Dermis blood vessel endothelial cell (primary cell): ENCODE data around the gene TMEM214. TPM values are rescaled to one million over a fixed set of nuclear protein-coding genes. Genes with fewer than 3 reads are reported as not detected.

Experiments used
- DNase-seq: peaks from one replicate; pipeline ENCODE4 v3.0.0; 2010
- total RNA-seq: library from RNA; depleted of rRNA; stranded (reverse); fragments of >200 nt; gene quantifications from 2 replicates; pipeline ENCODE4 v1.2.3, GENCODE V29; 2014

Gene TMEM214, protein sequence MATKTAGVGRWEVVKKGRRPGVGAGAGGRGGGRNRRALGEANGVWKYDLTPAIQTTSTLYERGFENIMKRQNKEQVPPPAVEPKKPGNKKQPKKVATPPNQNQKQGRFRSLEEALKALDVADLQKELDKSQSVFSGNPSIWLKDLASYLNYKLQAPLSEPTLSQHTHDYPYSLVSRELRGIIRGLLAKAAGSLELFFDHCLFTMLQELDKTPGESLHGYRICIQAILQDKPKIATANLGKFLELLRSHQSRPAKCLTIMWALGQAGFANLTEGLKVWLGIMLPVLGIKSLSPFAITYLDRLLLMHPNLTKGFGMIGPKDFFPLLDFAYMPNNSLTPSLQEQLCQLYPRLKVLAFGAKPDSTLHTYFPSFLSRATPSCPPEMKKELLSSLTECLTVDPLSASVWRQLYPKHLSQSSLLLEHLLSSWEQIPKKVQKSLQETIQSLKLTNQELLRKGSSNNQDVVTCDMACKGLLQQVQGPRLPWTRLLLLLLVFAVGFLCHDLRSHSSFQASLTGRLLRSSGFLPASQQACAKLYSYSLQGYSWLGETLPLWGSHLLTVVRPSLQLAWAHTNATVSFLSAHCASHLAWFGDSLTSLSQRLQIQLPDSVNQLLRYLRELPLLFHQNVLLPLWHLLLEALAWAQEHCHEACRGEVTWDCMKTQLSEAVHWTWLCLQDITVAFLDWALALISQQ
- 23.5 and 33.4 TPM in 2 replicates for total RNA-seq

DNA sequence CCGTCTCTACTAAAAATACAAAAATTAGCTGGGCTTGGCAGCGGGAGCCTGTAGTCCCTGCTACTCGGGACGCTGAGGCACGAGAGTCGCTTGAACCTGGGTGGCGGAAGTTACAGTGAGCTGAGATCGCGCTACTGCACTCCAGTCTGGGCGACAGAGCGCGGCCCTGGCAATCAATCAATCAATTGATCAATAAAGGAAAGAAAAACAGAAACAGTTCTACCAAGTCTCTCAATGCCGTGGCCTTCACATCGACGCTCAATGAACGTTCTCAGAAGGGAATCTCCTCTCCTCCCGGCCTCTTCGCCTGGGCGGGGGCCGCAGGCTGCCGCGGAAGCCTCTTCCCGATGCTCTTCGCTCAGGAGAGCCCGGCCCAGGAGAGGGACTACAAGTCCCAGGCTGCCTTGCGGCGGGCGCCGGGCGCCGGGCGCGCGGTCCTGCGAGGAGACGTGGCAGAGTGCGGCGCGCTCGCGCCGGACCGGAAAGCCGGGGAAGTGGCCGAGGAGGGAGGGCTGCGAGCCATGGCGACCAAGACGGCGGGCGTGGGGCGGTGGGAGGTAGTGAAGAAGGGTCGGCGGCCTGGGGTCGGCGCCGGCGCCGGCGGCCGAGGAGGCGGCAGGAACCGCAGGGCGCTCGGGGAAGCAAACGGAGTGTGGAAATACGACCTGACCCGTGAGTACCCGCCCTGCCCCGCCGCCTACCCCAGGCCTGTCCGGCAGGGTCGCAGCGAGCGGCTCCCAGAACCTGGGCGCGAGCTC lies at the start of gene TMEM214:
Gene TMEM214 (plus strand): TSS at position 471 of the 758 bp plus-strand sequence. CDS start 51 bp downstream, at position 522.
- peak; percentile 92 for DNase-seq

DNA sequence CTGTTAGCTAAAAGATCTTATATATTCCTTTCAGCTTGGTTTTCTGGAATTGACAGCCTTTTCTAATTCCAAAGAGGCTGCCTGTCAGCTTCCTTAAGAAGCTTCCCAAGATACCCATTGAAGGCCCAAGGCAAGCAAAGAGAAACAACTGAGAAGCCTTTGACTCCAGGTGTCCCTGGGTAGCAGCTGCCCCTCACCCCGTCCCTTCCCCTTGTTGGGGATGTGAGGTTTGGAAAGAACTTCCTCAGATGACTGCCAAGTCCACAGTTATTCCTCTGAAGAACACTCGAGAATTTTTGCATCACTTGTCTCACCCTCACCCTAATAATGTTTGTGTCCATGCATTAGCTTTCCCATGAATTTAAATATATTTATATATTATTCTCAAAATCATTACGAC lies 49.0 kb upstream of the TMEM214 start:
- DNase-seq = no peak

GRCh38 chr2:26985807-26986206 lies 47.0 kb upstream of the TMEM214 start:
- DNase-seq = no peak

DNA sequence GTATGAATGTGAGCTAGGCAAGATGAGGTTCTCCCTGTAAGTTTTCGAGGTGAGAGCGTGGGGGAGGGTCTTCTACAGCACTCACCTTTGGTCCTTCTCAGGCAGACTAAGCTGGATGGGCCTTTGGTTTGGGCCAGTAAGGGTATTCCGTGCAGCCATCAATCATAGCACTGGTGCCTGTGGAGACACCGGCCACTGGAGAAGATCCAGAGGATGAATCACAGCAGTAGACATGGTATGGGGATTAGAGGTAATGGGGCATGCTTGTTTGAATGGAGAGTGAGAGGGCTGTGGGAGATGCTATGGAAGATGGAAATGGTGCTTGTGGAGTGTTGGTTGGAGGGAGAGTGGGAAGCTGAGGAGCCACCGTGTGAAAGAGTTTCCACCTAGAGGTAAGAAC lies 46.2 kb upstream of the TMEM214 start:
- no peak for DNase-seq

DNA sequence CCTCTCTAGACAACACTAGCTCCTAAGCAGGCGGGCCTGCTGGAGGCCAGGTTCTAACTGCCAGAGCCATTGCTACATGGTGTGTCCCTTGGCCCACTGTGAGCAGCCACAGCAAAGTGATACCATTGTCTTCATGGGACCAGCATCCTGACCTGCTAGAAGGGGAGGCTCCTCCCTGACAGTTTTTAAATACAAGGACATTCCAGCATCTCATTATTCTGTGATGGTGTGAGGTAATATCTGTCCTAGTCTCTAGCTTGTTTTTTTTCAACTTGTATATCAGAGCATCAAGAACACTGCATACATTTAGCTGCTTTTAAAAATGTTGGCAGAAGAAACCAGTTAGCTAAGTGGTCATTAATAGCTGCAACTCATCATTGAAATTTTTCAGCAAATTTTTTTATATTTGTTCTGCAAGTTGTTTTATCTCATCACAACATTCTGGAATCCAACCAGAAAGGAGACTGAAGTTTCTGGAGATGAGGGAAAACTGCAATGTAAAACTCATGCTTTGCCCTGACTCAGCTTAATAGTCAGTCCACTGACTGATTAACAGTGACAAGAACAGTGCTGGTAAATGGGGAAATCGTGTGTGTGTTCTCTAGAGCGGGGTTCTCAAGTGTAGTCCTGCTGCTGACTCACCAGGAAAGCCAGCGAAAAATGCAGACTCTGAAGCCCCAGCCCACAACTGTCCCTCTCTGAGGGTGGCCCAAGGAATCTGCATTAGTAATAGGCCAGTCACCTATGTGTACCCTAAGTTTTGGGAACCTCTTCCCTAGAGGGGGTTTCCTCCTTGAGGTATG lies 44.5 kb upstream of the TMEM214 start:
- no peak for DNase-seq

DNA sequence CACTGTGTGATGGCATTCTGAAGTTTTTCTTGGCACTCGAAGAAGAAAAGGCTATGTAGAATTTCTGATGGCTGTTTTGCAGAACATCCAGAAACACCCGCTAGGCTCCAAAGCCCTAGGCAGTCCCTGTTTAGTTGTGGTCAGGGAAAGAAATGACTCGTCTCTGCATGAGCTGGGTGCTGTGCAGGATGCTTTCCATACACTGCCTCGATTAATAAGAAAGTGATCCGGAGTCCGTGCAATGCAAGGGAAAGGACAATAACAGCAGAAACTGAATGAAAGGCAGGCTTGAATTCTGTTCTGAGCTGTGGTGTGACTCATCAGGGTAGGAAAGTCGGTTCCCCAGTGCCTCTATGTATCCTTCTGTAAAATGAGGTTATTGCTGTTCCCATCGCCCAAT lies 43.6 kb upstream of the TMEM214 start:
- DNase-seq = no peak

DNA sequence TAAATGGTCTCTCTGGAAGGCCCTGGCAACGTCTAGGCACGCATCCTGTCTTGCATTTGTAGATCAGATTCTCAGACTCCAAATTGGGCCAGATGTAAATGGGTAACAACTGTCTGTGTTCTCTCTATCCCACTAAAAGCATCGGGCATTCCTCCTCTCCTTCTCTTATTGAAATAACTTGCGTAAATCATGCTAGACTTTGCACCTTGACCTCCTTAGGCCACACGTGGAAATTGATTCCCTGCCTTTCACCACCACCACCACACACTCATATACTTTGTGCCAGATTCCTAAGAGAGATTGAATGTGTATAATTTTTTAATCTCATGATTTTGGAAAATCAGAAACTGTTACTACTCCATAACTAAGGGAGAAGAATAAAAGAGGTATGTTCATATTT lies 41.0 kb upstream of the TMEM214 start:
- DNase-seq = no peak

- DNase-seq = peak; percentile 23
Measured at GRCh38 chr2:26993768-26994167, 39.0 kb upstream of the TMEM214 start.

DNA sequence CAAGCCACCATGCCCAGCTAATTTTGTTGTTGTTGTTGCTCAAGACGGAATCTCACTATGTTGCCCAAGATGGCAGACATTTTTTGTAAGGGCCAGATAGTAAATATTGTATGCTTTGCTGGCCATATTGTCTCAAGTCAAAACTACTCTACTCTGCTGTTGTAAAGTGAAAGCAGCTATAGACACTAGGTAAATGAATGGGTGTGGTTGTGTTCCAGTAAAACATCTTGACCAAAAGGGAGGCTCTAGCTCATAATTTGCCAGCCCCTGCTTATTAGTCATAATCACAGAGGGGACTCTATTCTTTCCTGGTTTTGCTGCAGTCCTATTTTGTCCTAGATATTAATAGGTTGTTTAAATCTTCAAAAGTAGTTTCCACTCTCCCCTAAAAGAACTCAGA lies 37.8 kb upstream of the TMEM214 start:
- DNase-seq = no peak

GRCh38 chr2:26997394-26997793 lies 35.4 kb upstream of the TMEM214 start:
- no peak for DNase-seq

GRCh38 chr2:26998323-26998722 lies 34.4 kb upstream of the TMEM214 start:
- no peak for DNase-seq

DNA sequence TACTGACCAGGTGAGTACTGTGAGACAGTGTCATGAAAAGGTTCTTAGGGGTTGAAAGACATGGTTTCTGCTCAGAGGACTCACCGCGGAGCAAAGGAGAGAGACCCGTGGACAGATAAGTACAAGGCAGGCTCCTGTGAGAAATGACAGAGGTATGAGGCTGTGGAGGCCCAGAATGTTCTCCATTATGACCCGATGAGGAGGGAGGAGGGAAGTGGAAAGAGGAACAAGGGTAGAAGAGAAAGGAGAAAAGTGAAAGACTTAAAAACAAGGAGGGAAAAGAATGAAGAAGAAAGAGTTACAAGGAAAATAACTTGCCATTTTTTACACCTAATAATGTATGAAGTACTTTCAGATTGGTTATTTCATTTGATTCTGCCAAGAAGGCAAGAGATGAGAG lies 32.5 kb upstream of the TMEM214 start:
- DNase-seq = no peak

DNA sequence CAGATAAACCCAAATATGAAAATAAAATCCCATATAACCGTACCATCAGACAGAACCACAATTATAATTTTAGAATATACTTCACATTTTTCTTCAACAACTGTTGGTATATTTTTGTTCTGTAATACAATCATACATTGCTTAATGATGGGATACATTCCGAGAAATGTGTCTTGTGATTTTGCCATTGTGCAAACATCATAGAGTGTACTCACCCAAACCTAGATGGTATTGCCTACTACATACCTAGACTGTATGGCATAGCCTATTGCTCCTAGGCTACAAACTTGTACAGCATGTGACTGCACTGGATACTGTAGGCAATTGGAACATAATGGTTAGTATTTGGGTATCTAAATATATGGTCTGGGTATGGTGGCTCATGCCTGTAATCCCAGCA lies 31.8 kb upstream of the TMEM214 start:
- no peak for DNase-seq

GRCh38 chr2:27001950-27002349 lies 30.8 kb upstream of the TMEM214 start:
- no peak for DNase-seq

DNA sequence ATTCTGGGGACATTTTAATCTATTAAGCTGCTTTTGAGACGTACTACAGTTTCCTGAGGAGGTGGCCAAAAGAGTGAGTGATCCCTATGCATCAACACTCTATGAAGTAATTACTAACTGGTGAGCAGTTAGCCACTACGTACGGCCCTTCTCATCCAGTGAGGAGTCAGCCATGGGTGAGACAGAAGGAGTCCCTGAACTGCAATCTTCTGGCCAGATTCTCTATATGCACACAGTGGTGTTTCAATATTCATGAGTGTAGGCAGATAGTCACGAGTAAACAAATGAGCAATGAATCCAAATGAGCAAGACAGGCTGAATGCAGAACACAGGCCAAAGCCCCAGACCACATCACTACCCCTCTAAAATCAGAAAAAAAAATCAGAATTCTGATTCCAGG lies 29.8 kb upstream of the TMEM214 start:
- DNase-seq = no peak

GRCh38 chr2:27003857-27004256 lies 28.9 kb upstream of the TMEM214 start:
- DNase-seq = peak; percentile 28

DNA sequence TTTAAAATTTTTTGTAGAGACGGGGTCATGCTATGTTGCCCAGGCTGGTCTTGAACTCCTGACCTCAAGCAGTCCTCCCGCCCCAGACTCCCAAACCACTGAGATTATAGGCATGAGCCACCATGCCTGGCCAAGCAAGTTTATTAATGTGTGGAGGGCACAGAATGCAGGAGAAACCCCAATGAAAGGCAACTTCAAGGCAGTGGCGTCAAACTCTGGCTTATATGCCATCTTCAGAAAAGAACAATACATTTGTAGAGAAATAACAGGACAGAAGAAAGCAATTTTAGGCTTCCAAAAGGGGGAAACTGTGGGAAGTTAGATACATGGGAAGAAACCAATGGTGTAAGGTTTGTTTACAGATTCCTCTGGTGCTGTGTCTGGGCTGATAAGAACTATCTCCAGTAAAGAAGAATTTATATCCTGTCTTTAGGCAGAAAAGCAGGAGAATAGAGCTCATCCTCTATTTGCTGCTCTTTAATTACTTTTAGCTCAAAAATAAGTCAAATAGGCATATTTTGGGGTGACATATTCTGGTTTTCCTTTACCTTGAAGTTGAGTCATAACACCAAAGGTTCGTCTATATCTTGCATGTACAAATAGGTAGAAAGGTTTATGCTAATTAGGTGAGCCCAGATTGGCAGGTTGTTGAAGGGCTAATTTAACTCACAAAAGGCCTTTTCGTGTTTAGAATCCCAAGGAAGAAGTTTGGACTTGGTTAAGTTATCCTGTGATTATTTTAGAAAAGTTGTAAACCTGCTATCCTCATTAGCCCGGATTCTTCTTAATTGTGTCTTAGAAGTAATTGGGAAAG lies 26.0 kb upstream of the TMEM214 start:
- no peak for DNase-seq

DNA sequence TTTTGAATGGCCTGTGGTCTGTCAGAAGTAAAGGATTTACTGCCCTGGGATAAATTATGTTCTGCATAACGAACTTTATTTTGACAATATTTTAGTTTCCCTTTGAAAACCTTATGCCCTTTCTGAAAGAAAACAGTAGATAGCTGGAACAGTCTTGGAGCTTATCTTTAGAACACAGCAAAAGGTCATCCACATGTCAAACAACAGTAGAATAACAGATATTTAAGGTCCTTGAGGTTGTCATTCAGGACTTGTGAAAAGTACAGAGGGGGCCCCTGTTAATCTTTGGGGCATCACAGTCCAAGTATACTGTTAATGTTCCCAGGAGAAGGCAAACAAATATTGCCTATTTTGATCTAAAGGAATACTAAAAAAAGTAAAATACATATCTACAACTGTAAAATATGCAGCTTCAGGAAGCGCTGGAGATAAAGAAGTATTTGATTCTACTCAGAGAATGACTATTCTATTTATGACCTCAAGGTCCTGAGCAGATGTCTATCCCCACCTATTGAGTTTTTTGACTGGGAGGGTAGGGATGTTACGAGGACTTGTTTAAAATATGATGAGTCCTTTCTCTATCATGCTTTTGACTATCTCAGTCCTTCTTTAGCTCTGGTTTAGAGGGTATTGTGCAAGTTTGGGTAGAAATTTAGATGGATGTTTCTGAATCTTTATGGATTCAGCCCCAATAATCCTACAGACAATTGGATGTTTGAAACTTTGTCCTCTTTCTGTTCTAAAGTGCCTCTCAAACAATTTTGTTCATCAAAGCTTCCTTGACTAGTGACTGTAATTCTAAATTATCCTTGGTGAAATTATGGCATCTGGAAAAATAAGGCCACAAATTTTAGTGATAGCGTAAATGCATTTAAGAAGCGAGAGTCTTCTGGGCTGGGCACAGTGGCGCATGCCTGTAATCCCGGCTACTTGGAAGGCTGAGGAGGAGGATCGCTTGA lies 25.1 kb upstream of the TMEM214 start:
- no peak for DNase-seq

DNA sequence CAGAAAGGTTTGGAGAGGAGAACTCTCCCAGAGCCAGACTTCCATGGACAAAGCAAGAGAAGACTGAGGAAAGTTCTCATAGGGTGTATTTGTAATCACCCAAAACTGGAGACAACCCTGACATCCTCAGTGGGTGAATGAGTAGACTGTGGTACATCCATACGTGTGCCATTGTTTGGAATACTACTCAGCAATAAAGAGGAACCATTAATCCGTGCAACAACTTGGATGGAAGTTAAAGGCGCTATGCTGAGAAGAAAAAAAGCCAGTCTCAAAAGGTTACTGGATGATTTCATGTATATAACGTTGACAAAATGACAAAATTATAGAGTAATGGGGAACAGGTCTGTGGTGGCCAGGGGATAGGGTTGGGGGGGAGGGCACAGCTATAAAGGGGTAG lies 24.1 kb upstream of the TMEM214 start:
- DNase-seq = no peak

- DNase-seq = no peak
Measured at GRCh38 chr2:27009083-27009482, 23.7 kb upstream of the TMEM214 start.

GRCh38 chr2:27009716-27010115 lies 23.0 kb upstream of the TMEM214 start:
- DNase-seq = no peak
